Neuronal stem cell (in vitro differentiated cells): ENCODE results near the gene PGM1.

Experiments
- DNase-seq: peaks from one replicate; pipeline ENCODE4 v3.0.0-alpha.2; 2013; ENCODE audit warnings: low spot score
- H2AFZ ChIP-seq: one replicate; pipeline ENCODE4 v1.6.1; 2013; ENCODE audit warnings: mild to moderate bottlenecking, low read length, inconsistent platforms
- H2AK5ac ChIP-seq: 2 replicates; pipeline ENCODE4 v1.6.1; 2013; ENCODE audit warnings: low read depth, mild to moderate bottlenecking, inconsistent platforms, low read length, moderate library complexity, mixed read lengths
- H2BK120ac ChIP-seq: 2 replicates; pipeline ENCODE4 v1.6.1; 2013; ENCODE audit warnings: low read depth, mild to moderate bottlenecking, inconsistent platforms, low read length, moderate library complexity, mixed read lengths
- H2BK12ac ChIP-seq: one replicate; pipeline ENCODE4 v1.6.1; 2013; ENCODE audit warnings: low read length, inconsistent platforms
- H2BK15ac ChIP-seq: 2 replicates; pipeline ENCODE4 v1.6.1; 2013; ENCODE audit warnings: mild to moderate bottlenecking, low read length, inconsistent platforms, mixed read lengths
- H2BK5ac ChIP-seq: one replicate; pipeline ENCODE4 v1.6.1; 2013; ENCODE audit warnings: inconsistent platforms, mild to moderate bottlenecking, low read length, moderate library complexity
- H3K14ac ChIP-seq: one replicate; pipeline ENCODE4 v1.6.1; 2013; ENCODE audit warnings: low read length, inconsistent platforms
- H3K18ac ChIP-seq: 2 replicates; pipeline ENCODE4 v1.6.1; 2013; ENCODE audit warnings: low read length, inconsistent platforms
- H3K23ac ChIP-seq: 2 replicates; pipeline ENCODE4 v1.6.1; 2013; ENCODE audit warnings: low read depth, mild to moderate bottlenecking, mixed read lengths, low read length, inconsistent platforms; ENCODE audit not compliant: poor library complexity
- H3K27ac ChIP-seq: replicated peaks from 3 replicates; pipeline ENCODE4 v1.5.1; 2013; ENCODE audit warnings: low read length, inconsistent platforms
- H3K27me3 ChIP-seq, 3 experiments: 2 replicates each; pipeline ENCODE4 v1.6.1; 2013; ENCODE audit warnings: low read length in 3 of 3, mild to moderate bottlenecking in 2 of 3, inconsistent platforms in 1 of 3, low read depth in 1 of 3, mixed read lengths in 1 of 3, moderate library complexity in 1 of 3; ENCODE audit not compliant: control insufficient read depth in 3 of 3, insufficient read depth in 3 of 3
- H3K36me3 ChIP-seq, 2 donors: replicated peaks in 1 of 2; 2 replicates each; pipeline ENCODE4 v1.6.1; 2013; ENCODE audit warnings: low read length in 2 of 2; ENCODE audit not compliant: control insufficient read depth in 2 of 2, insufficient read depth in 2 of 2
- H3K4ac ChIP-seq: 2 replicates; pipeline ENCODE4 v1.6.1; 2013; ENCODE audit warnings: inconsistent platforms, mild to moderate bottlenecking, low read length, moderate library complexity
- H3K4me1 ChIP-seq, 2 donors: 1 replicate in 1 of 2; 2 replicates in 1 of 2; pipeline ENCODE4 v1.6.1; 2013; ENCODE audit warnings: low read length in 2 of 2, low read depth in 1 of 2; ENCODE audit not compliant: control insufficient read depth in 2 of 2, insufficient read depth in 1 of 2
- H3K4me2 ChIP-seq: one replicate; pipeline ENCODE4 v1.6.1; 2013; ENCODE audit warnings: mild to moderate bottlenecking, low read length, inconsistent platforms; ENCODE audit not compliant: insufficient read depth, poor library complexity, severe bottlenecking
- H3K4me3 ChIP-seq, 2 donors: 2 replicates each; pipeline ENCODE4 v1.5.1; 2013; ENCODE audit warnings: low read length in 2 of 2, mild to moderate bottlenecking in 2 of 2, inconsistent platforms in 1 of 2, moderate library complexity in 1 of 2
- H3K79me1 ChIP-seq: one replicate; pipeline ENCODE4 v1.6.1; 2013; ENCODE audit warnings: low read depth, mild to moderate bottlenecking, inconsistent platforms, low read length, moderate library complexity
- H3K9ac ChIP-seq: one replicate; pipeline ENCODE4 v1.6.1; 2013; ENCODE audit warnings: mild to moderate bottlenecking, low read depth, low read length, inconsistent platforms; ENCODE audit not compliant: poor library complexity
- H3K9me3 ChIP-seq, 2 donors: replicated peaks in 1 of 2; 2 replicates each; pipeline versions ENCODE3 to v1.6.1; 2013; ENCODE audit warnings: low read length in 2 of 2, mild to moderate bottlenecking in 2 of 2, inconsistent platforms in 1 of 2, low read depth in 1 of 2, mixed read lengths in 1 of 2, moderate library complexity in 1 of 2; ENCODE audit not compliant: control insufficient read depth in 2 of 2, insufficient read depth in 1 of 2
- H4K8ac ChIP-seq: one replicate; pipeline ENCODE4 v1.6.1; 2013; ENCODE audit warnings: low read depth, mild to moderate bottlenecking, inconsistent platforms, low read length, moderate library complexity
- H4K91ac ChIP-seq: one replicate; pipeline ENCODE4 v1.6.1; 2013; ENCODE audit warnings: low read length, low read depth, mild to moderate bottlenecking, inconsistent platforms; ENCODE audit not compliant: poor library complexity
- WGBS, 2 donors: extraction: QIAGEN DNeasy Blood & Tissue Kit; methylation state at CpG; one replicate each; pipeline ENCODE4 v1.1.7; 2013; ENCODE audit warnings: missing lambda C conversion rate in 2 of 2, mixed read lengths in 1 of 2; ENCODE audit not compliant: insufficient read length in 2 of 2, insufficient replicate concordance in 1 of 2; ENCODE audit errors: extremely low coverage in 2 of 2; 5-methylcytosine and 5-hydroxymethylcytosine counted together

The PGM1 gene

DNA sequence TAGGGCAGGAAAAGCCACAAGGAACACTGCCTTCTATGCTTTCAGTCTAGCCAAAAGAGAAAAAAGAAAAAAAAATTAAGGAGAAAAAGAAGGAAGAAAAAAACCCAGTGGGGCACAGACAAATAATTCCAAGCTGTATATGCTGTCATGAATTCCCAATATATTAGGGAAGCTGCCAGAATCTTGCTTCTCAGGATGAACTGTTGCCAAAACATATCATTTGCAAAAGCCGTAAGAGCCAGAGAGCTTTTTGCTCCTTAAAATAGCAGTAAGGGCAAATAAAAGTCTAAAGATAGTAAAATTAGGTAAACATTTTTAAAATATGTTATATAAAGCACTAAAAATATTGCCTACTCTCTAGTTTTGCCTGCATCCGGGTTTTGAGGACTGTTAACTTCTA, 52.1 kb downstream of the PGM1 start:
- H2BK12ac ChIP-seq: no peak overlapping the region
- no peak overlapping the region for H3K4ac ChIP-seq
- H2BK5ac ChIP-seq: no peak overlapping the region
- no peak overlapping the region for H2BK120ac ChIP-seq
- H4K91ac ChIP-seq: no peak overlapping the region
- no peak overlapping the region for H4K8ac ChIP-seq
- no peak overlapping the region for H2AFZ ChIP-seq
- no CpG with 5 or more reads among the region's 2 CpGs for WGBS, 2 donors
- DNase-seq: no peak
- H3K4me1 ChIP-seq: no peaks in the 10 kb centered on the region
- H2BK15ac ChIP-seq: no peak overlapping the region
- H3K79me1 ChIP-seq: no peaks in the 10 kb centered on the region
- no peaks in the 10 kb centered on the region for H3K36me3 ChIP-seq
- no peak overlapping the region for H3K9ac ChIP-seq
- H3K4me2 ChIP-seq: no peak overlapping the region
- no peak overlapping the region for H3K27ac ChIP-seq
- H2AK5ac ChIP-seq: no peak overlapping the region
- H3K18ac ChIP-seq: no peak overlapping the region
- H3K9me3 ChIP-seq: peaks cover 0 to 8% of the 10 kb centered on the region in 2 donors
- no peak overlapping the region for H3K14ac ChIP-seq
- no peaks in the 10 kb centered on the region for H3K27me3 ChIP-seq
- no peak overlapping the region for H3K23ac ChIP-seq
- H3K4me3 ChIP-seq: no peak overlapping the region

- no peaks in the 10 kb centered on the region for H3K27me3 ChIP-seq
- WGBS, 2 donors: no CpG with 5 or more reads among the region's 1 CpG
- no peaks in the 10 kb centered on the region for H3K4me1 ChIP-seq
Observed at GRCh38 chr1:63648689-63649088, 55.5 kb downstream of the PGM1 start.

DNA sequence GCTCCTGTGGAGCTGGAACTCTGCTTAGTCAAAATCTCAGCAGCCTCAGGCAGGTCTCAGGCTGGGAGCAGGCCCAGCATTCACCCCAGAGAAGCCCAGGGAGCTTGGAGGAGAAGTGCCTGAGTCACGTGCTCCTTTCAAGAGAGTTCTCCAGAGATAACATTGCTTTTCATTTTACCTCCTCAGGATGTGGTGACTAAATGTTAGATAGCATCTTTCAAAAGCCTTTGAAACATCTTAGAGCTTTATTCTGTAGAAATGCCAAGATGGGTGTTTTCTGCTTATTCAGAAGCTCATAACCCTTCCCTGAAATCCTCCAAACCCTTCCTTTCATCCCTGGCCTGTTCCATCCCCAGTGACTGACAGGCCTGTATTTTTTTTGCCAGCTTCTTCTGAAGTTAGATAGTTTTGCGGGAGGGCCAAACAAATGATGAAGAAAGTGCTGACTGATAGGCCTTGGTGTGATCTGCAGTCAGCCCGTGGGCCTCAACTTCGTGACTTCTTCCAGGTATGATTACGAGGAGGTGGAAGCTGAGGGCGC, 58.0 kb downstream of the PGM1 start:
- DNase-seq: no peak
- Histone ChIP-seq H2AK5ac (no peak overlapping the region), H3K14ac (no peak overlapping the region), H2BK12ac (no peak overlapping the region), H2AFZ (no peak overlapping the region), H3K9me3 (peaks cover 0 to under 1% of the 10 kb centered on the region in 2 donors), H3K18ac (no peak overlapping the region), H3K27me3 (no peaks in the 10 kb centered on the region), H2BK15ac (no peak overlapping the region), H3K4me3 (no peak overlapping the region), H3K4me1 (no peaks in the 10 kb centered on the region), H2BK120ac (no peak overlapping the region), H2BK5ac (no peak overlapping the region), H3K9ac (no peak overlapping the region), H4K8ac (no peak overlapping the region), H4K91ac (no peak overlapping the region), H3K27ac (no peak overlapping the region), H3K23ac (no peak overlapping the region), H3K36me3 (no peaks in the 10 kb centered on the region), H3K4me2 (no peak overlapping the region), H3K4ac (no peak overlapping the region), H3K79me1 (no peaks in the 10 kb centered on the region)
- no CpG with 5 or more reads among the region's 6 CpGs for WGBS, 2 donors

More at GRCh38 chr1:63648689-63649088, 55.5 kb downstream of the PGM1 start:
- H2BK5ac ChIP-seq: no peak overlapping the region
- no peak overlapping the region for H3K23ac ChIP-seq
- no peak overlapping the region for H3K27ac ChIP-seq
- peaks cover 0 to 8% of the 10 kb centered on the region in 2 donors for H3K9me3 ChIP-seq
- no peak overlapping the region for H3K4ac ChIP-seq
- no peak overlapping the region for H2AK5ac ChIP-seq
- no peak overlapping the region for H2BK15ac ChIP-seq
- no peaks in the 10 kb centered on the region for H3K36me3 ChIP-seq
- no peaks in the 10 kb centered on the region for H3K79me1 ChIP-seq
- no peak for DNase-seq
- no peak overlapping the region for H3K4me3 ChIP-seq
- H4K8ac ChIP-seq: no peak overlapping the region
- no peak overlapping the region for H3K4me2 ChIP-seq
- H4K91ac ChIP-seq: no peak overlapping the region
- H3K14ac ChIP-seq: no peak overlapping the region
- H2AFZ ChIP-seq: no peak overlapping the region
- H3K9ac ChIP-seq: no peak overlapping the region
- no peak overlapping the region for H2BK12ac ChIP-seq
- no peak overlapping the region for H3K18ac ChIP-seq
- H2BK120ac ChIP-seq: no peak overlapping the region

DNA sequence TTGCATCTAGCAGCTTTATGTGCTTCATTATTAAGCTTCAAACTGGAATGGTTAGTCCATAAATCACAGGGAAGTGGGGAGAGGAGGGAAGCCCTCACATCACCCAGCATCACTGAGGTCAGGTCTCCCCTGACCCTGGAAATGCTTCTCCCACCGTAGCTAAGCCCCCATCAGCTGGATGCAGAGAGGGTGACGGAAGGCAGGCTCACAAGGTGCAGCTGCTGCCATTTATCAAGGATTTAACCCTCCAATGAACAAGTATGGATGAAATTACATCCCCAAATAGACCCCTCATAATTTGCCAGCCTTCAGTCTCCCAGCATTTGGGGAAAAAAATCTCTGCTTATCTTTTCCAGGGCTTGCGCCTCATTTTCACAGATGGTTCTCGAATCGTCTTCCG, 60.8 kb downstream of the PGM1 start:
- Histone ChIP-seq H3K23ac (no peak overlapping the region), H3K14ac (peak overlapping the region; percentile 77), H3K27me3 (no peaks in the 10 kb centered on the region), H3K36me3 (no peaks in the 10 kb centered on the region), H3K4me3 (no peak overlapping the region), H2AK5ac (no peak overlapping the region), H3K9me3 (no peaks in the 10 kb centered on the region), H3K4ac (no peak overlapping the region), H3K4me1 (no peaks in the 10 kb centered on the region), H3K4me2 (no peak overlapping the region), H3K79me1 (no peaks in the 10 kb centered on the region), H2BK12ac (no peak overlapping the region), H2AFZ (no peak overlapping the region), H3K18ac (peak overlapping the region; percentile 58), H4K91ac (no peak overlapping the region), H4K8ac (no peak overlapping the region), H2BK5ac (no peak overlapping the region), H3K9ac (no peak overlapping the region), H2BK15ac (no peak overlapping the region), H3K27ac (no peak overlapping the region), H2BK120ac (no peak overlapping the region)
- WGBS, 2 donors: no CpG with 5 or more reads among the region's 6 CpGs
- DNase-seq: no peak
